DMS53 (cell line): ENCODE data around the gene PAK1.

Experiments used
- DNase-seq: peaks from one replicate; lab custom pipeline; 2025; lab: John Stamatoyannopoulos, UW

Gene PAK1

DNA sequence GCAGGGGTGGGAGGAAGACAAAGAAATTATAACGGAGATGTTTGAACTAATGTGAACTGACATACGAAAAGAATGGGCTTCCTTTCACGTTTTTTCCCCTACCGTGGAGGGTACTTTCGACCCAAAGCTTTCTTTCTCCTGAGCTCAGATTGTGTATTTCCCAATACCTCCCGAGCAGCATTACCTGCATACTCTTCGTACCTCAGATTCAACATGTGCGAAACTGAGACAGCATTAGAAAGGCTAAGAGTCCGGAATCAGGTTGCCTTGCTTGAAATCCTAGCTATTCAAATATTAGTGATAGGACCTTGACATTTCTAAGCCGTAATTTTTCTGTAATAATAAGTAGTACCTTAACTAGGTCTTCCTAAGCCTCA, 778 bp upstream of the PAK1 start:
- DNase-seq = no peak

DNA sequence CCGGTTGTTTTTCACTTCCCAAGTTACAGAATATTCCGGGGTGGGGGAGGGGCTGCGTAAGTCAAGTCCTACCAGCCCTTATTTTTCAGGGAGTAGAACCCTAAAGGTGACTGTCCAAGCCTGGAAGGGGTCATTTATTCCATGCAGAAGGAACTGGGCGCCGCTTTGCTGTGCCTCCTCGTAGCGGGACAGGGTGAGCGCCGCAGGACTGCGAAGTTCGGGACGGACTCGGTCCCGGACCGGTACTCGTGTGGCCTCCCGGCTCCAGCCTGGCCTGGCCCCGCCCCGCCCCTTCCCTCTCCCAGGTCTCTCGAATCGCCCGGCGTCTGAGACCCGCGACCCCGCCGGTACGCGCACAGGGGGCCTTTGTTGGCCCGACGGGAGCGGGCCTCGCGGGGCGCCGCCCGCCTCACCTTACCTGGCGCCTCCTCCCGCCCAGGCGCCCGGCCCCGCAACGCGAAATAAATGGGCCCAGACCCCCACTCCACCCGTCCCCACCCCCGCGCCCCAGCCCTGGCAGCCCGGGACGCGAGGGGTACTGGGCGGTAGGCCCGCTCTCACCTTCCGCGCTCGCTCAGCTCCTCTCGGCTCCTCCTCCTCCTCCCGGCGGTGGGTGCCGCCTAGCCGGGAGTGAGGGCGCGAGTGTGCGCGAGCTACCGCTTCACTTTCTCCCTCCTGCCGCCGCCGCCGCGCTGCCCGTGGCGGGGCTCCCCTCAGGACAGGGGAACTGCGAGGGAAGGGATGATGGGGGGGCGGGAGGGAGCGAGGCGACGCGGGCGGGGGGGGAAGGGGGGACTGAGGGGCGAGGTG, 698 bp downstream of the PAK1 start:
- peak; percentile 93 for DNase-seq

GRCh38 chr11:77471558-77472193, 2.2 kb downstream of the PAK1 start:
- peak; percentile 97 for DNase-seq

- no peak for DNase-seq
Measured at GRCh38 chr11:77470971-77471370, 2.9 kb downstream of the PAK1 start.

GRCh38 chr11:77470504-77470903, 3.4 kb downstream of the PAK1 start:
- no peak for DNase-seq

- no peak for DNase-seq
Measured at GRCh38 chr11:77468527-77468926, 5.4 kb downstream of the PAK1 start.

DNA sequence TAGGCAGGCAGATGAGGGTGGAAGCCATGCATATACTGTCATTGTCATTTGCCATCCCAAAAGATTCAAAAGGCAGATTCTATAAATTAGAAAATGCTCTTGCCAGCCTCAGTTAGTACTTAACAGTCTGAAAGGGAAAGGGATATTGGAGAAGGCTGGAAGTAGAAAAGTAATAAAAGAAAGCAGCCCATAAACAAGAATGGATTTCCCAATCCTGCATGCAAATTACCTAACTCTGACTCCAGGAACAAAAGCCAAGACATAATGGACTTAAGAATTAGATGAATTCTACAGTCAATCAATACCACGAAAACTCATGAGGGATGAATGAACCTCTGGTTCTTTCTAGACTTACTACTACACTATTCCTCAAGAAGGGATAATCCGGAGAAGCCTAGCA, 5.9 kb downstream of the PAK1 start:
- no peak for DNase-seq

DNA sequence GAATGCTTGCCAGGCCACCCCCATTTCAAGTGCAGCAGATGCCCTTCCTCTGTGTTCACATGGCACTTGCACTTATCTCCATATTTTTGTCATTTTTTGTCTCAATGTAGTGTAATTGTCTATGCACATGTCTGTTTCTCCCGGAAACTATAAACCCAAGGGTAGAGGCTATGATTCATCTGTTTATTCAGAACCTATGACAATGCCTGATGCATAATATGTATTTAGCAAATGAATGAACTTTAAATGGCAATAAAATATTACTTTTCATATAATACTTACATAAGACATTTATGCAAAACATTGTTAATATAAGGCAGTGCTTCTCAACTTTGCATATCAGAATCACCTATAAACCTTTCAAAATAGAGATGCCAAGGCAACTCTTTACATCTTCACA, 6.7 kb downstream of the PAK1 start:
- DNase-seq = peak; percentile 89

DNA sequence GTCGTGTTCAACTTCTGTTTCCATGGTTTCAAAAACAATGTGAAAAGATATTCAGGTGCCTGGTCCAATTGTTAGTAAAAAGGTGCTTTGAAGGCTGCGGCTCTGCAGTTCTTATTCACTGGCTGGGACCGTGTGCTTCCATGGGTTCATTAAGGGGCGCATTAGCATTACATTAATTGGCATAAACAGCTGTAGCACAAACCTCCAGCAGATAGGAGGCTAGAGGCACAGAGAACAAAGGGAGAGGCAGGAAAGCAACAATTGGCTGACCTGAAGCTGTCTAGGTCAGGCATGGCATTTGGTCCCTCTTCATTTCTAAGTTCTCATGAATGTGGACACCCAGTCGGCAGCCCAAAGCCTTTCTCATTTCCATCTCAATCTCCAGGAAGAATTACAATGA, 16.6 kb downstream of the PAK1 start:
- no peak for DNase-seq

GRCh38 chr11:77455740-77456139, 18.2 kb downstream of the PAK1 start:
- DNase-seq = peak; percentile 56

GRCh38 chr11:77454867-77455655, 18.8 kb downstream of the PAK1 start:
- no peak for DNase-seq

GRCh38 chr11:77450227-77450626, 23.7 kb downstream of the PAK1 start:
- DNase-seq = no peak

- DNase-seq = no peak
Measured at GRCh38 chr11:77449784-77450183, 24.1 kb downstream of the PAK1 start.

DNA sequence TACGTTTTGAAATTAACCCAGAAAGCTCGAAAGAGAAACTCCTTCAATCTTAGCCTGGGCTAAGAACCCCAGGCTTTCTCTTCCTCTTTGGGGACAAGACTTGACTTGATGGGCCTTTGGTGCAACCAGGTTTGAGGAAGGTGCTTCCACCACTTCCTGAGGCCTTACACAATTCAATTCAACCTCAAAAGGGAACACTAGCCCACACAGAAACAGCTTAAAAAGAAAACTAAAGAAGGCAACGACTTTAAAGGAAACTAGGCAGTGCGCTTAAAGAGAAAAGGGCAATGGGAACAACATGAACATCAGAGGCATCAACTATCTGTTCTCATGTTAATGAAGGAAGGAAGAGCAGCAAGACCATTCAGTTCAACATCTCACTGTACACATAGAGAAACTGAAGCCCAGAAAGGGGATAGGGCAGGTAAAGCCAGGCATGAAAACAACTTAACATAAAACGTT, 24.8 kb downstream of the PAK1 start:
- no peak for DNase-seq

- DNase-seq = peak; percentile 19
Measured at GRCh38 chr11:77448269-77448668, 25.6 kb downstream of the PAK1 start.

- DNase-seq = no peak
Measured at GRCh38 chr11:77446911-77447629, 26.8 kb downstream of the PAK1 start.

DNA sequence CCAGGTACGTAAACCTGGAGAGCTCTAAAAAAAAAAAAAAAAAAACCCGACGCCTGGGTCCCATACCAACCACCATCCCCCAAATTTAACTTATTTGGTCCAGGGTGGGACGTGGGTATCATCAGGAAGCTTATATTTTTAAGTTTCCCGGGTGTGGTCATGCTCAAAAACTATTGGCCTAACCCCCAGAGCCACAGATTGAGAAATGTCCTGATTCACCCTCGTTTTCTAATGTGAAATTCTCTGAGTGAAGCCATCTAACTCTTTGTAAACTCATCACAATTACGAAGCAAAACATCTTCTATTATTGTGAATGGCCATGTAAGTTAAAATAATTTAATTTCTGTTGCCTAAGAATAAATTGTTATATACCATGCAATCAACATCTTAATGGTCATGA, 29.6 kb downstream of the PAK1 start:
- no peak for DNase-seq

GRCh38 chr11:77442394-77443053, 31.4 kb downstream of the PAK1 start:
- no peak for DNase-seq

DNA sequence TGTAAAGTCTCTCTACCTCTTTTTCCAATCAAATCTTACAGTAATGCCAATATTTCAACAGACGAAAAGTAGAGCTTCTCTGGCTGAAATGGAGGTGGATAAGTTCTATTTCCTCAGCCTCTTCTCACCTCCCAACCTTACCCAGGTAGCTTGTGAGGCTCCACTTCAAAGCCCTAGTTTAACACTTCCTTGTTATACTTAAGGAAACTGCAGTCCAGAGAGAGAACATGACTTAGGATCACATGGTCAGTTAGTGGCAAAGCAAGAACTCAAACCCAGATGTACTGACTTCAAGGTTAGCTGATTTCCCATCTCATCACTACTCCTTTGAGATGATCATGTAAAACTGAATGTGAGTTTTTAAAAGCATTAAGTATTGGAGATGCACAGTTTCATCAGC, 32.5 kb downstream of the PAK1 start:
- DNase-seq = peak; percentile 25

GRCh38 chr11:77440678-77441077, 33.2 kb downstream of the PAK1 start:
- no peak for DNase-seq

- no peak for DNase-seq
Measured at GRCh38 chr11:77438487-77438886, 35.4 kb downstream of the PAK1 start.

- no peak for DNase-seq
Measured at GRCh38 chr11:77436969-77437368, 36.9 kb downstream of the PAK1 start.
